NB4 (cell line): Measurements from ENCODE around the gene FOXO4.
A peak's percentile ranks its signal among the peaks of the same experiment; 100 is the strongest.

Source experiments
- DNase-seq: peaks from one replicate; pipeline ENCODE4 v3.0.0; 2010; ENCODE audit warnings: low read depth
- H3K4me3 ChIP-seq: one replicate; pipeline ENCODE4 v1.5.1; 2011; ENCODE audit warnings: mild to moderate bottlenecking, low read depth, low read length, moderate library complexity
- CTCF ChIP-seq: IDR thresholded peaks from one replicate; pipeline ENCODE4 v1.5.1; 2012; ENCODE audit warnings: low read depth, low read length
- MAX ChIP-seq: IDR thresholded peaks from 2 replicates; pipeline ENCODE4 v1.6.1; 2011; ENCODE audit warnings: low read depth, low read length
- MYC ChIP-seq: IDR thresholded peaks from 2 replicates; pipeline ENCODE4 v1.6.1; 2011; ENCODE audit warnings: low read depth, low read length
- POLR2A ChIP-seq: IDR thresholded peaks from 2 replicates; pipeline ENCODE4 v1.6.1; 2011; ENCODE audit warnings: mild to moderate bottlenecking; ENCODE audit not compliant: insufficient read length; ENCODE audit errors: extremely low read depth

FOXO4 gene

GRCh38 chrX:71100581-71101505 lies 5.2 kb downstream of the FOXO4 start:
- no peak overlapping the region for H3K4me3 ChIP-seq
- no peak for TF ChIP-seq POLR2A
- no peak for TF ChIP-seq CTCF
- TF ChIP-seq MYC = no peak
- no peak for TF ChIP-seq MAX
- no peak for DNase-seq

- no peak for DNase-seq
- TF ChIP-seq CTCF = no peak
- no peak for TF ChIP-seq MYC
- TF ChIP-seq MAX = no peak
- TF ChIP-seq POLR2A = no peak
- no peak overlapping the region for H3K4me3 ChIP-seq
Observed at GRCh38 chrX:71102292-71102691, 6.6 kb downstream of the FOXO4 start.

DNA sequence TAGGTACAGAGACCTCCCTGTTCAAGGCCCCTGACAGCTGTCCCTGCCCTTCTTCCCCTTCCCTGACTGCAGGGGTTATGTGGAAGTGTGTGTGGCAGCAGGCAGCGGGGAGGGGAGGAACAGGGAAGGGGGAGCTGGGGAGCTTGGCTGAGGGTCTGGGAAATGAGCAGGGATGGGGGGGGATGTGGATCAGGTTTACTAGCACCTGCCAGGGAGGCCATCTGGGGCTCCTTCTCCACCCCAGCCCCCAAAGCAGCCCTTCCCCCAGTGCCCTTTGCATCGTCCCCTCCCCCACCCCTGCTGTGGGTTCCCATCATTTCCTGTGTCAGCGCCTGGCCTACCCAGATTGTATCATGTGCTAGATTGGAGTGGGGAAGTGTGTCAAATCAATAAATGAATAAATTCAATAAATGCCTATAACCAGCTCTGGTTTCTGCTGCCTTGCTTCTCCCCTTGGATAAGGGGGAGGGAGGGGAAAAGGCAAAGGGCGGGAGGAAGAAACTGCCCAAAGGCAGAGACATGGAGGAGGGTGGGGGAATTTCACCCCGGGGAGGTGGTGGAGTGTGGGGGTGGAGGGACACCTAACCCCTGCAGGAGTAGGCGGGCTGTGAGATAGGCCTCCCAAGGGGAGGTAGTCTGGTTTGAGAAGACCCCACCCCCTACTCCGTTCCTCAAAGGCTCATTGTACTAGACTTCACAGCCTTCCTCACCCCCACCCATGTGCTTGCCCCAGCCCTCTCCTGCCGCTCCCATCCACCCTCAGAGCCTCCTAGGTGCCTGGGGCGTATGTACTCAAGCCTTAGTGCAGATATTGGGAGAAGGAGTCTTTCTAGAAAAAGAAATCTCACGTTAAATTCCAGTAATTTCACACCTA lies 7.7 kb downstream of the FOXO4 start:
- peak; percentile 36 for TF ChIP-seq POLR2A
- peak; percentile 68 for TF ChIP-seq MYC
- no peak for TF ChIP-seq CTCF
- peak; percentile 81 for TF ChIP-seq MAX
- H3K4me3 ChIP-seq = peak overlapping the region; percentile 80
- DNase-seq = peak; percentile 95

- no peak for DNase-seq
- no peak for TF ChIP-seq CTCF
- TF ChIP-seq POLR2A = no peak
- no peak for TF ChIP-seq MAX
- no peak for TF ChIP-seq MYC
- H3K4me3 ChIP-seq = no peak overlapping the region
Observed at GRCh38 chrX:71105628-71106027, 10.0 kb downstream of the FOXO4 start.

- DNase-seq = peak; percentile 92
- H3K4me3 ChIP-seq = peak within 1 kb of the TSS; percentile 84
- no peak for TF ChIP-seq MAX
- no peak for TF ChIP-seq POLR2A
- no peak for TF ChIP-seq CTCF
- TF ChIP-seq MYC = no peak
Observed at GRCh38 chrX:71106427-71106826, 10.8 kb downstream of the FOXO4 start, which contains the start of gene CXorf65. Gene CXorf65 (minus strand): TSS chrX:71106740. CDS start chrX:71106556, 184 bp downstream.
